Testis (tissue), 2 donors: ENCODE measurements around the gene DPP3.

ENCODE experiments used
- POLR2A ChIP-seq: fragments of 450-650 bp; IDR thresholded peaks from one replicate; pipeline ENCODE4 v1.6.1; 2017; ENCODE audit warnings: antibody characterized with exemption, mild to moderate bottlenecking, moderate library complexity
- TF ChIP-seq, protein P1 (sequence below), 3 experiments: fragments of 450-650 bp in 2 of 3; fragments of 200-600 bp in 1 of 3; sonication (generic) in 1 of 3; IDR thresholded peaks; one replicate each; pipeline ENCODE4 v1.5.1; 2016 to 2019; ENCODE audit warnings: antibody characterized with exemption in 3 of 3, mild to moderate bottlenecking in 2 of 3, moderate library complexity in 1 of 3

DNA sequence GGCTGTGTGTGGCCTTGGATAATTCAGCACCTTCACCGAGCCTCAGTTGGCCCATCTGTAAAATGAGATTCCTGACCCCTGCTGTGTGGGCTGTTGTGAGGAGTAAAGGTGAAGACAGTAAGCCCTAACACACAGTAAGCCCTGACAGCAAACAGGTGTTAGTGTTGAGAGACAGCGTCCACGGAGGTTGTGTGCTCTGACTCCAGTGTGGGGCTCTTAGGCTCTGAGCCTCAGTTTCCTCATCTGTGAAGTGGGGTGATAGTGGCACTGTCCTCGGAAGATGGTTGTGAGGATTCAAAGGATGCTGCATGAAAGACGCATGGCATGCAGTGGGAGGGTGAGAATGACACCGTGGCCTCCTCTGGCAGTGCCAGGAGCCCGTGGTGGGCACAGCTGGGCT is 14.2 kb downstream of the DPP3 start:
- TF ChIP-seq, protein P1, sequence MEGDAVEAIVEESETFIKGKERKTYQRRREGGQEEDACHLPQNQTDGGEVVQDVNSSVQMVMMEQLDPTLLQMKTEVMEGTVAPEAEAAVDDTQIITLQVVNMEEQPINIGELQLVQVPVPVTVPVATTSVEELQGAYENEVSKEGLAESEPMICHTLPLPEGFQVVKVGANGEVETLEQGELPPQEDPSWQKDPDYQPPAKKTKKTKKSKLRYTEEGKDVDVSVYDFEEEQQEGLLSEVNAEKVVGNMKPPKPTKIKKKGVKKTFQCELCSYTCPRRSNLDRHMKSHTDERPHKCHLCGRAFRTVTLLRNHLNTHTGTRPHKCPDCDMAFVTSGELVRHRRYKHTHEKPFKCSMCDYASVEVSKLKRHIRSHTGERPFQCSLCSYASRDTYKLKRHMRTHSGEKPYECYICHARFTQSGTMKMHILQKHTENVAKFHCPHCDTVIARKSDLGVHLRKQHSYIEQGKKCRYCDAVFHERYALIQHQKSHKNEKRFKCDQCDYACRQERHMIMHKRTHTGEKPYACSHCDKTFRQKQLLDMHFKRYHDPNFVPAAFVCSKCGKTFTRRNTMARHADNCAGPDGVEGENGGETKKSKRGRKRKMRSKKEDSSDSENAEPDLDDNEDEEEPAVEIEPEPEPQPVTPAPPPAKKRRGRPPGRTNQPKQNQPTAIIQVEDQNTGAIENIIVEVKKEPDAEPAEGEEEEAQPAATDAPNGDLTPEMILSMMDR (IDR thresholded peaks at IDR 0.05), result no peak
- TF ChIP-seq POLR2A, result no peak
